GM06990 (cell line): ENCODE measurements around the gene LPCAT2.

ENCODE experiments used
- DNase-seq: peaks from one replicate; pipeline ENCODE4 v3.0.0-alpha.2; 2011; ENCODE audit not compliant: insufficient read length; ENCODE audit errors: extremely low read depth
- H3K27me3 ChIP-seq: replicated peaks from 2 replicates; pipeline ENCODE4 v1.6.0; 2011; ENCODE audit warnings: low read length; ENCODE audit not compliant: control insufficient read depth, insufficient read depth
- H3K36me3 ChIP-seq: 2 replicates; pipeline ENCODE4 v1.5.1; 2011; ENCODE audit warnings: low read length; ENCODE audit not compliant: control insufficient read depth, insufficient read depth
- H3K4me3 ChIP-seq: replicated peaks from 2 replicates; pipeline ENCODE4 v1.5.1; 2011; ENCODE audit warnings: low read depth, mild to moderate bottlenecking, control low read depth, low read length
- TF ChIP-seq, protein P1 (sequence below): IDR thresholded peaks from 2 replicates; pipeline ENCODE4 v1.5.1; 2011; ENCODE audit warnings: low read length, control low read depth, mild to moderate bottlenecking, inconsistent platforms; ENCODE audit not compliant: insufficient read depth, poor library complexity, severe bottlenecking

The LPCAT2 gene

DNA sequence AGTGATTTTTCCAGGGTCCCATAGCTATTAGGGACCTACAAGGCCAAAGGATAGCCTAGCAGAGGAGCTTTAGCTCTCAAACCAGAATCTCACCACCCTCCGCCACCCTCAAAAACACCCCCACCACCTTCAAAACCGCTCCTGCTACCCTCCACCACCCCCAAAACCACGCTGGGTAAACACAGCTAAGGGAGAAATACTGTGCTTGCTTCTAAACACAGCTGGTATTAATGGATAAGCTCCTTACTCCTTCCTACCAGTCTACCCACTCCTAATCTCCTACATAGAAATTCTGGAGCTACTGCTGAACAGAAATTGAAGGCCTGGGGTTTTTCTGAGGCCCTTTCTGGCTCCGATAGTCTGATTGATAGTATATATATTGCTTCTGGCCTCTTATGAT is 2.2 kb upstream of the LPCAT2 start:
- no peaks in the 10 kb centered on the region for H3K36me3 ChIP-seq
- no peak for DNase-seq
- H3K27me3 ChIP-seq = no peaks in the 10 kb centered on the region; the same call in 1 of the 2 replicates
- TF ChIP-seq, protein P1, sequence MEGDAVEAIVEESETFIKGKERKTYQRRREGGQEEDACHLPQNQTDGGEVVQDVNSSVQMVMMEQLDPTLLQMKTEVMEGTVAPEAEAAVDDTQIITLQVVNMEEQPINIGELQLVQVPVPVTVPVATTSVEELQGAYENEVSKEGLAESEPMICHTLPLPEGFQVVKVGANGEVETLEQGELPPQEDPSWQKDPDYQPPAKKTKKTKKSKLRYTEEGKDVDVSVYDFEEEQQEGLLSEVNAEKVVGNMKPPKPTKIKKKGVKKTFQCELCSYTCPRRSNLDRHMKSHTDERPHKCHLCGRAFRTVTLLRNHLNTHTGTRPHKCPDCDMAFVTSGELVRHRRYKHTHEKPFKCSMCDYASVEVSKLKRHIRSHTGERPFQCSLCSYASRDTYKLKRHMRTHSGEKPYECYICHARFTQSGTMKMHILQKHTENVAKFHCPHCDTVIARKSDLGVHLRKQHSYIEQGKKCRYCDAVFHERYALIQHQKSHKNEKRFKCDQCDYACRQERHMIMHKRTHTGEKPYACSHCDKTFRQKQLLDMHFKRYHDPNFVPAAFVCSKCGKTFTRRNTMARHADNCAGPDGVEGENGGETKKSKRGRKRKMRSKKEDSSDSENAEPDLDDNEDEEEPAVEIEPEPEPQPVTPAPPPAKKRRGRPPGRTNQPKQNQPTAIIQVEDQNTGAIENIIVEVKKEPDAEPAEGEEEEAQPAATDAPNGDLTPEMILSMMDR = no peak
- no peak overlapping the region for H3K4me3 ChIP-seq

DNA sequence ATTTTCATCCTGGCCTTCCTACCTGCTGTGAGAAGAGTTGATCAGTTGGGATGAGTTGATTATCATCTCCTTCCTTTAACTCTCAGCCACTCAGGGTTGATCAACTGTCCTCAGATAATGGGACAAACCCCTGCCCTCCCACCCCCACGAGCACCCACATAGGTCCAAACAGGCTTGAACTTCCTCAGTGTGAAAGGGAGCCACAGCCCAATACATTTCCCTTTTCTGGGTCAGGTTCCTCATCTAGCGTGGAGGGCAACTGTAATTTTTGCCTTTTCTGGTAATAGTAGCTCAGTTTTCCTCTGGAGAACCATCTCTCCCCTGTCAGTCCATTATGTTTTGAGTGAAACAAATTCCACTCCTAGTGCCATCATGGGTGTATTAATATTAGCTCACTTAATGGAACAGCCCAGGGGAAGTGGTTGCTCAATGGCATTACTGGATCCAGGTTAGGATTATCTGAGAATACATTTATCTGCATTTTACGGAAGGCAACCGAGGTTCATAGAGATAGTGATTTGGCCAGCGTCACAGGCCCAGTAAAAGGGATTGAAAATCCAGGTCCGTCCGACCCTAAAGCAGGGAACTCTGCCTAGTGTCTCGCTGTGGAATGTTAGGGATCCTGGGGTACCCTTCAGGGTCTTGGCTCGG is 476 bp upstream of the LPCAT2 start:
- TF ChIP-seq, protein P1 = no peak

DNA sequence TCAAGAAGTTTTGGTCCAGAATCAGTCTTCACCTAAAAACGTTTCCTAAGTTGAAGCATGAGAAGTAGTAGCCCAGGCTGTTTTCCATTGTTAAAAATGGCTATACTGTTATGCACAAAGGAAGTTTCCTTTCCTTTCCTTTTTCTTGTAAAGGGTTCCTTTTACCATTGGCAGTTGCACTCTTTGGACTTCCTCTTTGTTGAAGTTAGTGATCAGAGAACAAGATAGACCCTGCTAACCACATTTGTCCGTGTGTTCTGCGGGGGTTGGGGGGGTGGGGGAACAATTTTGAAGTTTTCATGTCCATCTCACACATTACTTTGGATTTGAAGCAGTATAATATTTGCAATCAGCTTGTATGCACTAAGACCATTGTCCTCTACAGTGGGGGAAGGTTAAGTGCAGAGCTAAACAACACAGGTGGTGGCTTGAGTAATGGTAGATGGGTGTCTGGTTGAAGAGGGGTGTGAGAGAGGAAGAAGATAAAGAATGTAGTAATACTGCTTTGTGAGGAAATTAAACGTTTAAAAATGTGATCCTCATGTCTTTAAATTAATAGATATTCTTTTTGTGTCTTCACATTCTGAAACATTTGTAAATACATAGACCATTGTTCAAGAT is 1.4 kb downstream of the LPCAT2 start:
- DNase-seq = no peak
- TF ChIP-seq, protein P1 = no peak
- no peak overlapping the region for H3K4me3 ChIP-seq
- H3K27me3 ChIP-seq = no peaks in the 10 kb centered on the region; the same call in 1 of the 2 replicates
- H3K36me3 ChIP-seq = no peaks in the 10 kb centered on the region

More for the DNA sequence above, 476 bp upstream of the LPCAT2 start:
- Histone ChIP-seq H3K27me3 (no peaks in the 10 kb centered on the region; the same call in 1 of the 2 replicates), H3K36me3 (no peaks in the 10 kb centered on the region), H3K4me3 (no peak overlapping the region)
- no peak for DNase-seq

DNA sequence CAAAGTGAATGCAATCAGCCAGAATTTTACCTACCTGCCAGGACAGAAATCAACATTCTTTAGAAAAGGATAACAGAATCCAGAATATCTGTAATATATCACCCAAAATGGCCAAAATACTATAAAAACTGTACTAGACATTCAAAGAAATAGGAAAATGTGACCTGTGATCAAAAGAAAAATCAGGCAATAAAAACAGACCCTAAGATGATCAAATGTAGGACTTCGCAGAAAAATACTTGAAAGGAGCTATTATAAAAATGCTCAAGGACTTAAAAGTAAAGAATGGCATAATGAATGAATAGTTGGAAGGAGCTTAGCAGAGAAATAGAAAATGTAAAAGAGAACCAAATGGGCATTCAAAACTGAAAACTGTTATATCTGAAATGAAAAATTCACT is 4.1 kb downstream of the LPCAT2 start:
- TF ChIP-seq, protein P1 = no peak
- no peak for DNase-seq
- Histone ChIP-seq H3K27me3 (no peaks in the 10 kb centered on the region; the same call in 1 of the 2 replicates), H3K36me3 (no peaks in the 10 kb centered on the region), H3K4me3 (no peak overlapping the region)

DNA sequence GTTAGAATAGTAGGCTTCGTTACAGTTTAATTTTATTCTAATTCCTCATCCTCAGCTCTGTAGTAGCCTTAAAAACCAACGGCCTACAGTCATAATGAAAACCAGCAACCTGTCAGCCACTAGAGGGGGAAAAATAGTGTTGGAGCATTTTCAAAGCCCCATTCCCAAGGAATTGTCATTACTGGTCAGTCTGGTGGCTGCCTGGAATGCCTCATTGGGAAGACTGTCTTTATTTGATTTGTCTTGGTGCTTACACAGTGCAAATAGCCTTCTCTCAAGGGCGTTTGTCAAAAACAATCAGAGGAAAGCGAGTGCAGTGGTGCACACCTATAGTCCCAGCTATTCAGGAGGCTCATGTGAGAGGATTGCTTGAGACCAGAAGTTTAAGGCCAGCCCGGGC is 4.7 kb downstream of the LPCAT2 start:
- no peak for DNase-seq
- Histone ChIP-seq H3K36me3 (no peaks in the 10 kb centered on the region), H3K4me3 (no peak overlapping the region), H3K27me3 (no peaks in the 10 kb centered on the region; the same call in 1 of the 2 replicates)
- TF ChIP-seq, protein P1 = no peak
